T-helper 22 cell (primary cell): Measurements from ENCODE around the gene C17orf113.
"Not testable (repeated sequence)": the region's sequence is repeated elsewhere in the genome, so short reads cannot be mapped to it uniquely, and the experiment has no call there.

Experiments
- DNase-seq: peaks from one replicate; pipeline ENCODE4 v3.0.0-alpha.2; 2020; ENCODE audit warnings: low read depth

The C17orf113 gene

GRCh38 chr17:42016411-42016831, 34.0 kb downstream of the C17orf113 start:
- no peak for DNase-seq

- DNase-seq, result not testable (repeated sequence)
Observed at GRCh38 chr17:42013740-42014139, 36.7 kb downstream of the C17orf113 start.

- not testable (repeated sequence) for DNase-seq
Observed at GRCh38 chr17:42012363-42012762, 38.0 kb downstream of the C17orf113 start.

DNA sequence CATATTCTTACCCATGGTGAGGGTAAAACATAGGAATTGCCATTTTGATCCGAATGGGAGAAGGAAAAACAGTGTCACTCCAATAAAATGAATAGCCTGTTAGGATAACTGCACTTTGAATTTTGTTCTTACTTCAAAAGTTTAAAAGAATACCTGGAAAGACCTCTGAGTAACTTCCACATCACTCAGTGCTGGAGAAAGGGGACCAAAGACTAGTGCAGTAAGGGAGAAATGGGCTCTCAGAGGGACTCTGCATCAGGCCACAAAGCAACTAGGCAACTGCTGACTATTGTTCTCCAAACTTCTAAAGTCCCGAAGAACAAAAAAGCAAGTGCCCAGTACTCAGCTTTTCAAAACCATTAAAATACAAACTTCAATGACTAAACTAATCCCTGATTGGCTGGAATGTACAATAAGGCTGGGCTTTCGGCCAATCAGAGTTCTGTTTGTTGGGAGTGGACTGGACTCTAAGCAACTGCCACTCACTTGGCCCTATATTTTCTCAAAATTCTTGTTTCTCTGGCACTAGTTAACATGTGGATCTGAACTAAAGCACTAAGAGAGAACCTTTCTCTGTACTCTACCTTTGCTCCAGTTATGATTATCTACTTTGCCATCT, 39.4 kb downstream of the C17orf113 start:
- no peak for DNase-seq

- DNase-seq, result not testable (repeated sequence)
Observed at GRCh38 chr17:42010266-42010680, 40.1 kb downstream of the C17orf113 start.

DNA sequence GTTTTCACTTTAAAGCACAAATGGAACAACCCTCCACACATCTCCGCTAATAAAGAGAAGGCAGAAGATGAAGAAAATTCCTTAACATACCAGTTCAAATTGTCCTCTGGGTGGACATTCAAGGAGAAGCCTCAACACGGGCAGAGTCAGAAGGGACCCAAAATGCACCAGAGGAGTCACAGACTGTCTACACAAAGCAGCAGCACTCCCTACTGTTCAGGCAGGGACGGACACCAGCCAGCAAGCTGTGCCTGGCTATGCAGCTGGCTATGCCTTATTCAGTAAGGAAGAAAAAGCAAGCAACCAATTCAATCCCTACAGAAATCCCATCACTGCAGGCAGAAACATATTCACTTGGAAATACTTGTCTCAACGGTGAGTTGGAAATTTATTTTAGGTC, 41.2 kb downstream of the C17orf113 start:
- DNase-seq, result no peak

DNA sequence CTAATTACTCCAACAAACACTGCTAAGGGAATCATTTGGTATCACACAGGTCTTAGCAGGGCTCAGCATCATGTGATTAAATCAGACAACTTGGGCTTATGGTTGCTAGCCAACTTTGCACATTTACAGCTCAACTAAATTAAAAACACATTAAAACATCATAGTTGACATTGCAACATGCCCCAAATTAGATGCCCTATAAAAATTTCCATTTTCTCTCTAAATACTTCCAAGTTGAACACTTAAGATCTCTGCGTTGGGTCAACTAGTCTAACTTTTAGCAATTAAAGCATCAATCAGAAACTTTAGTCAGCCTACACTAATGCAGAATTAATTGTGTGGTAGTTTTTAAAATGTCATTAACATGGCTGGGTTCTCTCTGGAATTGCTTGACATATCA, 45.2 kb downstream of the C17orf113 start:
- DNase-seq, result no peak

GRCh38 chr17:42002792-42003301, 47.6 kb downstream of the C17orf113 start:
- no peak for DNase-seq

DNA sequence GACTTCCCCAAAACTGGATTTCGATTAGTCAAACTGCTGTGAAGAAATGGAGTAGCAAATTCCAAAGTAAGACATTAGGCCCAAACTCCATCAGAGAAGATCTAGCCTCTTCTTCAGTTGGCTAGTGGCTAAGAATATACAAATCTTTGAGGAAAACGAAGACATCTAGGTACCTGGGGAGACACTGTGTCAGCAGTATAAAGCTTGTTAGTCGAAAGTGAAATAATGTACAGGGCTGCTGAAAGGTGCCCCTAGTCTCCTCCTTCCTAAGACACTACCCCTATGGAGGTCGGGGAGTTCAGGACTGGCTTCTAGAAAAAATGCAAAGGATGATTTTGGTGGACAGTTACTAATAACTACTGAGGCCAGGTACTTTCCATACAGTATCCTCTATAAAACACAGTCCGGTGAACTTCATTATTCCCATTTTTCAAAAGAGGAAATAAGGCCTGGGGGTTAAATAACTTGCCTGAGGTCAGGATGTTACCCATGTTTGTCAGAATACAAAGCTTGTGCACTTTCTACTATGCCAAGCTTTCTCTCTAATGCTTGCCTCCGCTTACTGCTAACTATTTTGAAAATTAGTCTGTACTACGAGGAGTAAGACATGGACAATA, 48.1 kb downstream of the C17orf113 start:
- DNase-seq, result no peak

DNA sequence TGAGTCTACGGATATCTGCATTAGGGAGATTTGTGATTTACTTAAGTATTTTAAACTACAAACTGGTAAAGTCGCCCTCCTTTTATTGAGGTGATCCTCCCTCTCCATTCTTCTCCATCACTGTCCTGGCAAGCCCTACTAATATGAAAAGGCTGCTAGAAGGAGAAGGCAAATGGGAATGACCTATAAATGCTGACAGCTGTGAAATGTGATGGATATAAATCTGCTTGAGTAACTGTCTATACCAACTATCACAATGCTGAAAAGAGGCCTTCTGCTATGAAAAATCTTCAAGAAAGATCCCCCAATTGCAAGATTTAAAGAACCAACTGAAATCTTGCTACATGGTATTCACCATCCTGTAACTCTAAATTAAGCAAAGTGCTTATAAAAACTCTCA, 48.7 kb downstream of the C17orf113 start:
- no peak for DNase-seq

DNA sequence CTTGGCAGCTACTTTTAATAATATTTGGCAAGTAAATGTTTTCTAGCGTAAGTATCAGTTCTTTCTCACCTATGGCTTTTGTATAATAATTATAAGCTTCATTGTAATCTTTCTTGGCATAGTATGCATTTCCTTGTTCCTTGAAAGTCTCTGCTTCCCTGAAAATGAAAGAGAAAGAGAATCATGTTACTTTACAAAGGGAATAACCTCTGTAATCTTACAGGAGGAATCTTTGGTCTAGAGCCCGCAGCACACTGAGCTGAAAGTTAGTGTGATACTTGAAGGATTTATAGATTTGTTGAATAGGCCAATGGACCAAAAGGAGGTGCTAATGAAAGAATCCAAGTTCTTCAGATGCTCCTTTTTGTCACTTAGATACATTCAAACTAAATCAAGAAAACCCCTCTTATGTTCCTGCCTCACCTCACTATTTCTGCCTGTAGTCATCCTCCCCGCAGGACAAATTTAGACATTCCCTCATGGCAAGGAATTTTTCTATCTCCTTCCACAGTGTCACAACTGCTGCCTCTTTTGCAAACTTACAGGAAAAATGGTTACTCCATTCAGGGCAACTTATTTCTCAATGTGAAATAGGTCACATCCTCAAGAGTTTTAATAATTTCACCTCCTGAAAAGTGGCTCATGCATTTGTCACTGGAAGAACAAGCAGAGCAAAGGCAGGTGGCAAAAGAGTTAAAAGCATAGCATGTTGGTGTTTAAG, 49.8 kb downstream of the C17orf113 start:
- DNase-seq, result no peak

DNA sequence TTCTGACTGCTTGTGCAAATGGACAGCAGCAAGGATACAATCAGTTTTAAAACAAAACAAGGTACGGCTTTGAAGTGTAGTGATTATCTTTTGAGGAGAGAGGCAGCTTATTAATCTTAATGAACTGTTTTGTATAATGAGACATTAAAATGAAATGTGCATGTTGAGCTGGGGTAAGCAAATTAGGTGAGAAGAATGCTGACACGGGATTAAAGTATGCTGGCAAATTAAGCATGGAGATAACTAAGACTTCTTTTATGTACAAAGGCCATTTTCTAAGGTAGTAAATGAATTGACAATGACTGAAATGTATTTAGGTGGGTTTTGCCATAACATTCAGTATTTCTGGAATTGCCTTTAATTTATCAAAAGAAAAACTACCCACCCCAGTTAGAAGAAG, 51.9 kb downstream of the C17orf113 start:
- DNase-seq, result no peak

- no peak for DNase-seq
Observed at GRCh38 chr17:41996855-41997164, 53.6 kb downstream of the C17orf113 start.

DNA sequence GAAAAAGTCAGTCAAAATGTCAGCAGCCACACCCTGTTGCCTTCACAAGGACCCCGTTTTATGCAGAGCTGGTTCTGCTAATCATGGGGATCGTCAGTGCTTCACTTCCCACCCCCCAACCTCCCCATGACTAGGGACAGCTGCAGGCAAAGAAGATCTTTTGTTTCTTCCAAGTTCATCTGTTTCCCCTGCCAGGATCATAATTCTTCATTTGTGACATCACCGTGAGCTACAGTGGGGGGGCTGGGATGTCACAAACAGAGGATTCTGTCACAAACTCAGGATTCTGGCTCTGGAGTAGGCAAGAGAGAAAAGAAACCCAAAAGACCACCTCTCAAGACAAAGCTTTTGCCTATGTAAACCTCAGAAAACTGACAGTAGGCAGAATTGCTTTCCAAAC, 57.8 kb downstream of the C17orf113 start:
- no peak for DNase-seq

GRCh38 chr17:41989702-41990419, 60.5 kb downstream of the C17orf113 start:
- no peak for DNase-seq

DNA sequence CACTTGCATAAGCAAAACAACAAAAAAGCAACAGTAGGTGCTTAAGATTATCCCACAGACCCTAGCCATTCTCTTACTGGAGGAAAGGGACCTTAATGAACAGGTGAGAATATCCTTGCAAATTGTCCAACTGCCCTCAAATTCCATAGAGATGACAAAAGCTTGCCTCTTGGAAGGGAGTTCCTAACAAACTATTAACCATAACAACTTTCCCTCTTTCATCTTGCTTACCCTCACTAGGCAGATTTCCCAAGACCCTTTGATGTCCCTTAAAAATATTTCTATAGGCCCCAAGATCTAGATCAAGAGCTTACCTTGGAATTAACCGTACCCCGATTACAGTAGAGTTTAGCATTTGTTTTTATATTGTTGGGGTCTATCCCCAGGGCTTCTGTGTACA, 62.0 kb downstream of the C17orf113 start:
- no peak for DNase-seq
